K562 (cell line): Measurements from ENCODE around the gene DKC1. TPM values are rescaled to one million over a fixed set of nuclear protein-coding genes. Genes with fewer than 3 reads are reported as not detected.

Source experiments
- ATAC-seq: fragments of 200-7000 bp; cut with Tn5 transposase; 3 replicates; pipeline ENCODE4 v1.9.1; 2020; ENCODE audit warnings: moderate library complexity
- Bru-seq: library from RNA; stranded (reverse); fragments of 400-500 nt; gene quantifications from one replicate; lab custom pipeline; 2021; lab: Mats Ljungman, UMichigan
- BruChase-seq, 2 experiments: library from RNA; stranded (reverse); fragments of 400-500 nt; gene quantifications; one replicate each; lab custom pipeline; 2021; lab: Mats Ljungman, UMichigan
- BruUV-seq: library from RNA; stranded (reverse); fragments of 400-500 nt; replicated peaks from 2 replicates; lab custom pipeline; 2021; lab: Mats Ljungman, UMichigan
- CTCF ChIA-PET: fragments of 300-600 bp; formaldehyde crosslinking; extraction: SDS; loops from one replicate; lab custom pipeline; 2021; ENCODE audit warnings: low intra/inter-chr PET ratio; lab: Yijun Ruan, JAX
- POLR2A ChIA-PET: fragments of 300-600, 350-650 bp; sonication (Branson Sonifier 250); formaldehyde crosslinking; extraction: SDS; loops from one replicate; lab custom pipeline; 2021; ENCODE audit warnings: antibody characterized with exemption, inconsistent platforms; lab: Yijun Ruan, JAX
- DNase-seq, 4 experiments: peaks; one replicate each; pipeline versions ENCODE4 v3.0.0 to v3.0.0-alpha.2; 2011 to 2018; ENCODE audit warnings: low spot score in 3 of 4, mixed read lengths in 3 of 4; ENCODE audit errors: extremely low read depth in 1 of 4
- FAIRE-seq: peaks from 2 replicates; lab custom pipeline; 2011; peaks lifted over from hg19 to GRCh38; lab: Jason Lieb, UNC
- H2AFZ ChIP-seq: 2 replicates; pipeline ENCODE4 v1.6.0; 2011; ENCODE audit warnings: low read depth, low read length, control low read depth, inconsistent platforms
- H3K27ac ChIP-seq: fragments of 200-600 bp; 3 replicates; pipeline ENCODE4 v1.8.0; 2011; ENCODE audit warnings: low read depth, mild to moderate bottlenecking, control low read depth, inconsistent platforms, low read length, moderate library complexity, mixed read lengths; ENCODE audit errors: extremely low read depth
- H3K27me3 ChIP-seq, 2 experiments: fragments of 300-600 bp in 1 of 2; 2 replicates in 1 of 2; 3 replicates in 1 of 2; pipeline versions ENCODE4 v1.6.0 to v1.8.0; 2011; ENCODE audit warnings: inconsistent platforms in 2 of 2, low read length in 2 of 2, mild to moderate bottlenecking in 1 of 2, mixed read lengths in 1 of 2, moderate library complexity in 1 of 2; ENCODE audit not compliant: control insufficient read depth in 2 of 2, insufficient read depth in 2 of 2
- H3K36me3 ChIP-seq: fragments of 300-600 bp; 3 replicates; pipeline ENCODE4 v1.8.0; 2011; ENCODE audit warnings: mild to moderate bottlenecking, low read length, inconsistent platforms; ENCODE audit not compliant: control insufficient read depth, insufficient read depth
- H3K4me1 ChIP-seq, 2 experiments: fragments of 200-600 bp in 1 of 2; replicated peaks in 1 of 2; 2 replicates in 1 of 2; 3 replicates in 1 of 2; pipeline versions ENCODE4 v1.5.1 to v1.8.0; 2011; ENCODE audit warnings: inconsistent platforms in 2 of 2, low read length in 2 of 2, mild to moderate bottlenecking in 1 of 2, mixed read lengths in 1 of 2, moderate library complexity in 1 of 2; ENCODE audit not compliant: control insufficient read depth in 2 of 2, insufficient read depth in 2 of 2
- H3K4me2 ChIP-seq: 2 replicates; pipeline ENCODE4 v1.6.1; 2011; ENCODE audit warnings: low read length, control low read depth, inconsistent platforms, mixed read lengths; ENCODE audit not compliant: insufficient read depth
- H3K4me3 ChIP-seq: fragments of 200-600 bp; sonication (generic), shearing (Covaris generic); 2 replicates; pipeline ENCODE4 v1.5.1; 2016; ENCODE audit warnings: control low read depth, inconsistent platforms
- H3K79me2 ChIP-seq: fragments of 200-600 bp; 3 replicates; pipeline ENCODE4 v1.8.0; 2011; ENCODE audit warnings: low read length, inconsistent platforms; ENCODE audit not compliant: control insufficient read depth, insufficient read depth
- H3K9ac ChIP-seq, 2 experiments: 2 replicates each; pipeline versions ENCODE4 v1.6.0 to v1.6.1; 2011; ENCODE audit warnings: low read depth in 2 of 2, low read length in 2 of 2, control low read depth in 1 of 2, inconsistent platforms in 1 of 2, mild to moderate bottlenecking in 1 of 2, mixed read lengths in 1 of 2; ENCODE audit not compliant: insufficient read depth in 1 of 2
- H3K9me1 ChIP-seq: one replicate; pipeline ENCODE4 v1.6.0; 2011; ENCODE audit warnings: inconsistent platforms, mild to moderate bottlenecking, low read length, moderate library complexity; ENCODE audit not compliant: control insufficient read depth, insufficient read depth
- H3K9me3 ChIP-seq: replicated peaks from 2 replicates; pipeline ENCODE4 v1.5.1; 2011; ENCODE audit warnings: low read depth, low read length, inconsistent platforms; ENCODE audit not compliant: control insufficient read depth, insufficient read depth
- H4K20me1 ChIP-seq: replicated peaks from 2 replicates; pipeline ENCODE4 v1.6.1; 2011; ENCODE audit warnings: low read length, inconsistent platforms, mixed read lengths; ENCODE audit not compliant: control insufficient read depth, insufficient read depth
- CBX1 ChIP-seq: sonication (generic); IDR thresholded peaks from 2 replicates; pipeline ENCODE4 v1.6.1; 2016; ENCODE audit warnings: antibody characterized with exemption, low read depth, mild to moderate bottlenecking
- CREB1 ChIP-seq, 2 experiments: sonication (generic) in 1 of 2; formaldehyde crosslinking in 1 of 2; IDR thresholded peaks; 2 replicates each; pipeline versions ENCODE4 v1.6.1 to v1.8.0; 2012 to 2022; ENCODE audit warnings: inconsistent platforms in 1 of 2, mild to moderate bottlenecking in 1 of 2, missing genetic modification reagents in 1 of 2, moderate library complexity in 1 of 2
- FUS ChIP-seq: fragments of 200-400 bp; formaldehyde crosslinking; optimal IDR thresholded peaks from 2 replicates; pipeline ENCODE3; 2017; ENCODE audit warnings: low read depth, low read length
- WGBS: fragments of 100-300 bp; shearing (Covaris generic); methylation state at CpG from one replicate; pipeline ENCODE4 v1.1.6; 2016; ENCODE audit warnings: low coverage, mixed read lengths; ENCODE audit not compliant: insufficient coverage; ENCODE audit errors: missing lambda C conversion rate; 5-methylcytosine and 5-hydroxymethylcytosine counted together
- in situ Hi-C: fragments of 300-500 bp; cut with MboI; formaldehyde crosslinking; loops from 4 replicates; pipeline ENCODE4 v1.15.0; 2018; ENCODE audit warnings: inconsistent platforms, mixed read lengths
- intact Hi-C: fragments of 100-400 bp; cut with micrococcal nuclease; formaldehyde crosslinking; loops from 2 replicates; pipeline ENCODE4 v1.14.2; 2022
- long read RNA-seq, 3 experiments: library from polyadenylated mRNA in 2 of 3; library from RNA in 1 of 3; unstranded in 2 of 3; stranded (forward) in 1 of 3; transcript quantifications; one replicate each; pipeline ENCODE4 v2.0.0, GENCODE V29; 2019 to 2022
- polyA minus RNA-seq, 3 experiments: library from RNA; depleted of rRNA, polyadenylated mRNA; stranded (reverse); fragments of >200 nt; gene quantifications; 2 replicates each; pipeline ENCODE4 v1.2.3, GENCODE V29; 2011
- polyA plus RNA-seq, 8 experiments: library from polyadenylated mRNA; depleted of rRNA in 4 of 8; stranded (reverse) in 5 of 8; unstranded in 3 of 8; fragments of >200 nt; fragmentation: Nextera tagmentation in 2 of 8; fragmentation: Illumina TruSeq in 1 of 8; extraction: Ambion mirVana in 2 of 8; extraction: Trizol in 1 of 8; gene quantifications; 2 replicates each; pipeline versions ENCODE4 v1.2.1 to v1.2.3, GENCODE V29; 2011 to 2014; ENCODE audit warnings: inconsistent platforms in 1 of 8, missing spikeins in 1 of 8
- total RNA-seq, 7 experiments: library from RNA; depleted of rRNA in 6 of 7; stranded (reverse); fragments of >200 nt in 6 of 7; fragmentation: Illumina TruSeq in 2 of 7; extraction: Trizol in 2 of 7; gene quantifications; 2 replicates each; pipeline versions ENCODE4 v1.2.1 to v1.2.3, GENCODE V29; 2011 to 2021; ENCODE audit warnings: low replicate concordance in 1 of 7
- TF ChIP-seq, protein P1 (sequence below), 2 experiments: fragments of 450-650 bp in 1 of 2; sonication (generic) in 1 of 2; formaldehyde crosslinking in 1 of 2; IDR thresholded peaks; 2 replicates each; pipeline versions ENCODE4 v1.7.1 to v1.9.0; 2016 to 2022; ENCODE audit warnings: inconsistent platforms in 1 of 2, mild to moderate bottlenecking in 1 of 2, missing genetic modification reagents in 1 of 2

DKC1 gene
- 654 and 916 TPM in 2 replicates for total RNA-seq (2011; cell fraction: chromatin; rRNA removed; ENCODE audit: low replicate concordance)
- 268 and 327 TPM in 2 replicates for total RNA-seq (2011; cell fraction: nucleolus; rRNA removed)
- total RNA-seq (2011; cell fraction: nucleoplasm; rRNA removed): 529 and 542 TPM in 2 replicates
- 160 and 212 TPM in 2 replicates for total RNA-seq (2014; rRNA removed)
- total RNA-seq (2014; rRNA removed; fragmentation: Illumina TruSeq; extraction: Trizol): 208 and 229 TPM in 2 replicates
- total RNA-seq (2015; rRNA removed; fragmentation: Illumina TruSeq; extraction: Trizol): 239 and 241 TPM in 2 replicates
- 191 and 205 TPM in 2 replicates for total RNA-seq (2021)
- 210 and 219 TPM in 2 replicates for polyA plus RNA-seq (2011; rRNA removed)
- 115 and 148 TPM in 2 replicates for polyA plus RNA-seq (2011; cell fraction: cytosol; rRNA removed)
- polyA plus RNA-seq (2011; cell fraction: nucleus; rRNA removed): 348 and 507 TPM in 2 replicates
- 129 and 208 TPM in 2 replicates for polyA plus RNA-seq (2012)
- 250 and 260 TPM in 2 replicates for polyA plus RNA-seq (2014; fragmentation: Illumina TruSeq; extraction: Trizol)
- 100 to 1,000 TPM; 209 to 313 TPM for polyA plus RNA-seq (2014; fragmentation: Nextera tagmentation; extraction: Ambion mirVana)
- polyA plus RNA-seq (2014; rRNA removed): 217 and 230 TPM in 2 replicates
- polyA minus RNA-seq (2011; rRNA and poly(A)+ RNA removed): 341 and 365 TPM in 2 replicates
- polyA minus RNA-seq (2011; cell fraction: cytosol; rRNA and poly(A)+ RNA removed): 89.2 and 121 TPM in 2 replicates
- polyA minus RNA-seq (2011; cell fraction: nucleus; rRNA and poly(A)+ RNA removed): 172 and 307 TPM in 2 replicates
- percentile 98 among the genes with signal in this experiment for Bru-seq, nascent RNA
- BruChase-seq, experiment 1, labeled RNA remaining after a 2-hour chase: percentile 98 among the genes with signal in this experiment
- BruChase-seq, experiment 2, labeled RNA remaining after a 6-hour chase: percentile 99 among the genes with signal in this experiment
- long read RNA-seq, experiment 1, transcript DKC1-201 (15 exons, 2,577 nt): major isoform, 687 of 1,086 reads
- long read RNA-seq, experiment 1, partial matches to known transcripts: 306 of 1,086 reads
- long read RNA-seq, experiment 1, other reads (novel, unspliced or antisense): 91 of 1,086 reads
- long read RNA-seq, experiment 2, transcript DKC1-201 (15 exons, 2,577 nt): major isoform, 63 of 205 reads
- long read RNA-seq, experiment 2, transcript DKC1-212 (3 exons, 406 nt): minor isoform, 22 of 205 reads
- long read RNA-seq, experiment 2, partial matches to known transcripts: 95 of 205 reads
- long read RNA-seq, experiment 2, other reads (novel, unspliced or antisense): 25 of 205 reads
- long read RNA-seq, experiment 3, transcript DKC1-201 (15 exons, 2,577 nt): major isoform, 85 of 408 reads
- long read RNA-seq, experiment 3, partial matches to known transcripts: 298 of 408 reads
- long read RNA-seq, experiment 3, other reads (novel, unspliced or antisense): 24 of 408 reads

DNA sequence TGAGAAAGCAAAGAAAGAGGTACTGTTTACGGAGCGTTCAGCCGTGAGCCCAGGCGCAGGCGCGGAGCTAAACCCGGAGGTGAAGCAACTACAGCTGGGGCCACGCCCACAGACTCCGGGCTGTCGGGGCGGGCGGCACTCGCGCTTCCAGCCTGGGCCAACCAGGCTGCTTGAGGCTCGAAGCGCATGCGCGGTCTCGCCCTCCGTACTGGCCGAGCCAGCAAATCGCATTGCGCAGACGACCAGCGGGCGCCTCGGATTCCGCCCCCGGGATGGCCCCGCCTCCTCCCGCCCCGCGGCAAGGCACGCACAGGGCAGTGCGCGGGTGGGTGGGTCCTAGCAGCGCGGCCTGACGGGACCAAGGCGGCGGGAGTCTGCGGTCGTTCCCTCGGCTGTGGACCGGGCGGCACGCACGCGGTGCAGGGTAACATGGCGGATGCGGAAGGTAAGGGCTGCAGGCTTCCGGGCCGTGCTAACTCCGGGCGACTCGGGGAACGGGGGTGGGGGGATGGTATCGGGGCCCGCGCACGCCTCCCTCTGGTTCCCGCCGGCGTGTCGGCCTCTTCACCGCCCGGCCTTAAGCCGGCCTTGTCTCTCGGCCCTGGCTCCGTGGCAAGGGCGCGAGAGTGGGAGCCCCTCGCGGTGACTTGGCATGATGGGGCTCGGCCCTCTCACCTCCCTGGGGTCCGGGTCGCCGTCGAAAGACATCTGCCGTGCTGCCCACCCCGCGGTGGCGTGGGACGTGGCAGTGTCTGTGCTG, at the start of gene DKC1:
Gene DKC1 (plus strand): TSS at position 328 of the 760 bp plus-strand sequence. CDS start 102 bp downstream, at position 430.
- Histone ChIP-seq H3K4me2 (peak within 1 kb of the TSS; percentile 97), H3K4me3 (peak within 1 kb of the TSS; percentile 80), H3K9ac (peak within 1 kb of the TSS; percentile 98), H3K4me1 (peaks cover 9 to 55% of the 10 kb centered on the region in 2 experiments), H3K9me3 (no peaks in the 10 kb centered on the region), H3K27ac (peak within 1 kb of the TSS; percentile 95), H3K9me1 (no peaks in the 10 kb centered on the region), H3K36me3 (peaks cover 36% of the 10 kb centered on the region), H4K20me1 (peaks cover 9% of the 10 kb centered on the region; the same call in 1 of the 2 replicates), H3K27me3 (no peaks in the 10 kb centered on the region), H3K79me2 (peaks cover 65% of the 10 kb centered on the region), H2AFZ (peak within 1 kb of the TSS; percentile 87)
- intact Hi-C loops: loop anchor here (1.0 to 5.0 kb wide), 3 partner anchors 37 to 310 kb away; partner anchors contain the start of genes BRCC3, CMC4 and MTCP1
- 0% methylated on average over 34 of the region's 84 CpGs for WGBS
- ATAC-seq: peak; percentile 87
- peak; percentile 95 for FAIRE-seq
- BruUV-seq: TSS peak; percentile 44
- POLR2A ChIA-PET: interaction anchor here (0.6 to 6.4 kb wide), 9 partner anchors 9 to 75 kb away, joined by 3 to 94 read pairs (median 4); no protein-coding TSS in a partner anchor
- in situ Hi-C loops: no loop called here
- peak; percentile 91 to 98 (median 94) for DNase-seq
- CTCF ChIA-PET: no interaction called here
- TF ChIP-seq CREB1 (IDR thresholded peaks at IDR 0.05) (no peak; the same call in 1 of the 2 replicates), CREB1 (CRISPR knock-in tag; IDR thresholded peaks at IDR 0.05) (peak; percentile 76), CBX1 (no peak), FUS (peak; percentile 33)
- TF ChIP-seq, protein P1, sequence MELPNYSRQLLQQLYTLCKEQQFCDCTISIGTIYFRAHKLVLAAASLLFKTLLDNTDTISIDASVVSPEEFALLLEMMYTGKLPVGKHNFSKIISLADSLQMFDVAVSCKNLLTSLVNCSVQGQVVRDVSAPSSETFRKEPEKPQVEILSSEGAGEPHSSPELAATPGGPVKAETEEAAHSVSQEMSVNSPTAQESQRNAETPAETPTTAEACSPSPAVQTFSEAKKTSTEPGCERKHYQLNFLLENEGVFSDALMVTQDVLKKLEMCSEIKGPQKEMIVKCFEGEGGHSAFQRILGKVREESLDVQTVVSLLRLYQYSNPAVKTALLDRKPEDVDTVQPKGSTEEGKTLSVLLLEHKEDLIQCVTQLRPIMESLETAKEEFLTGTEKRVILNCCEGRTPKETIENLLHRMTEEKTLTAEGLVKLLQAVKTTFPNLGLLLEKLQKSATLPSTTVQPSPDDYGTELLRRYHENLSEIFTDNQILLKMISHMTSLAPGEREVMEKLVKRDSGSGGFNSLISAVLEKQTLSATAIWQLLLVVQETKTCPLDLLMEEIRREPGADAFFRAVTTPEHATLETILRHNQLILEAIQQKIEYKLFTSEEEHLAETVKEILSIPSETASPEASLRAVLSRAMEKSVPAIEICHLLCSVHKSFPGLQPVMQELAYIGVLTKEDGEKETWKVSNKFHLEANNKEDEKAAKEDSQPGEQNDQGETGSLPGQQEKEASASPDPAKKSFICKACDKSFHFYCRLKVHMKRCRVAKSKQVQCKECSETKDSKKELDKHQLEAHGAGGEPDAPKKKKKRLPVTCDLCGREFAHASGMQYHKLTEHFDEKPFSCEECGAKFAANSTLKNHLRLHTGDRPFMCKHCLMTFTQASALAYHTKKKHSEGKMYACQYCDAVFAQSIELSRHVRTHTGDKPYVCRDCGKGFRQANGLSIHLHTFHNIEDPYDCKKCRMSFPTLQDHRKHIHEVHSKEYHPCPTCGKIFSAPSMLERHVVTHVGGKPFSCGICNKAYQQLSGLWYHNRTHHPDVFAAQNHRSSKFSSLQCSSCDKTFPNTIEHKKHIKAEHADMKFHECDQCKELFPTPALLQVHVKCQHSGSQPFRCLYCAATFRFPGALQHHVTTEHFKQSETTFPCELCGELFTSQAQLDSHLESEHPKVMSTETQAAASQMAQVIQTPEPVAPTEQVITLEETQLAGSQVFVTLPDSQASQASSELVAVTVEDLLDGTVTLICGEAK (IDR thresholded peaks at IDR 0.05): peak; percentile 81
- TF ChIP-seq, protein P1 (CRISPR knock-in tag; IDR thresholded peaks at IDR 0.05): no peak
